ENCODE measurements around the gene HS6ST1.

HS6ST1 gene

GRCh38 chr2:128277961-128278681, 40.5 kb downstream of the HS6ST1 start:
- no peak overlapping the region for H3K27ac ChIP-seq (ENCODE audit: low read length)
- no peak overlapping the region for H3K4me3 ChIP-seq (ENCODE audit: low read length in 2 of 2)
- peaks cover 27% of the 10 kb centered on the region for H3K4me1 ChIP-seq (ENCODE audit: control insufficient read depth, insufficient read depth, low read length)
- no peak overlapping the region for H3K9ac ChIP-seq (ENCODE audit: low read length in 2 of 2)
- peaks cover 0 to 6% of the 10 kb centered on the region in 2 donors for H3K9me3 ChIP-seq (ENCODE audit: control insufficient read depth in 2 of 2, low read length in 2 of 2)
- peaks cover 4 to 5% of the 10 kb centered on the region in 2 donors for H3K36me3 ChIP-seq (ENCODE audit: control insufficient read depth in 2 of 2, insufficient read depth in 2 of 2, low read length in 2 of 2)
- H3K27me3 ChIP-seq (ENCODE audit: control insufficient read depth in 1 of 2, insufficient read depth in 2 of 2, low read length in 2 of 2): no peaks in the 10 kb centered on the region

- Histone ChIP-seq H3K36me3 (ENCODE audit: control insufficient read depth in 2 of 2, insufficient read depth in 2 of 2, low read length in 2 of 2) (peaks cover 4 to 5% of the 10 kb centered on the region in 2 donors), H3K27ac (ENCODE audit: low read length) (no peak overlapping the region), H3K4me1 (ENCODE audit: control insufficient read depth, insufficient read depth, low read length) (peaks cover 19% of the 10 kb centered on the region), H3K9ac (ENCODE audit: low read length in 2 of 2) (no peak overlapping the region), H3K9me3 (ENCODE audit: control insufficient read depth in 2 of 2, low read length in 2 of 2) (peaks cover 0 to 6% of the 10 kb centered on the region in 2 donors), H3K27me3 (ENCODE audit: control insufficient read depth in 1 of 2, insufficient read depth in 2 of 2, low read length in 2 of 2) (no peaks in the 10 kb centered on the region), H3K4me3 (ENCODE audit: low read length in 2 of 2) (no peak overlapping the region)
These were observed 41.6 kb downstream of the HS6ST1 start for GRCh38 chr2:128276878-128277675.

- peaks cover 4 to 5% of the 10 kb centered on the region in 2 donors for H3K36me3 ChIP-seq (ENCODE audit: control insufficient read depth in 2 of 2, insufficient read depth in 2 of 2, low read length in 2 of 2)
- H3K4me3 ChIP-seq (ENCODE audit: low read length in 2 of 2): no peak overlapping the region
- no peak overlapping the region for H3K27ac ChIP-seq (ENCODE audit: low read length)
- no peaks in the 10 kb centered on the region for H3K27me3 ChIP-seq (ENCODE audit: control insufficient read depth in 1 of 2, insufficient read depth in 2 of 2, low read length in 2 of 2)
- H3K9me3 ChIP-seq (ENCODE audit: control insufficient read depth in 2 of 2, low read length in 2 of 2): peaks cover 0 to 6% of the 10 kb centered on the region in 2 donors
- no peak overlapping the region for H3K9ac ChIP-seq (ENCODE audit: low read length in 2 of 2)
- peaks cover 9% of the 10 kb centered on the region for H3K4me1 ChIP-seq (ENCODE audit: control insufficient read depth, insufficient read depth, low read length)
These were observed 43.1 kb downstream of the HS6ST1 start for GRCh38 chr2:128275498-128276045.

GRCh38 chr2:128274218-128274617, 44.5 kb downstream of the HS6ST1 start:
- no peak overlapping the region for H3K27ac ChIP-seq (ENCODE audit: low read length)

GRCh38 chr2:128273469-128274081, 45.1 kb downstream of the HS6ST1 start:
- H3K9me3 ChIP-seq (ENCODE audit: control insufficient read depth in 2 of 2, low read length in 2 of 2): peaks cover 0 to 6% of the 10 kb centered on the region in 2 donors
- H3K4me1 ChIP-seq (ENCODE audit: control insufficient read depth, insufficient read depth, low read length): peaks cover 20% of the 10 kb centered on the region
- no peak overlapping the region for H3K27ac ChIP-seq (ENCODE audit: low read length)
- peaks cover 4 to 7% of the 10 kb centered on the region in 2 donors for H3K36me3 ChIP-seq (ENCODE audit: control insufficient read depth in 2 of 2, insufficient read depth in 2 of 2, low read length in 2 of 2)
- no peak overlapping the region for H3K4me3 ChIP-seq (ENCODE audit: low read length in 2 of 2)
- H3K9ac ChIP-seq (ENCODE audit: low read length in 2 of 2): no peak overlapping the region
- H3K27me3 ChIP-seq (ENCODE audit: control insufficient read depth in 1 of 2, insufficient read depth in 2 of 2, low read length in 2 of 2): no peaks in the 10 kb centered on the region

More at GRCh38 chr2:128274218-128274617, 44.5 kb downstream of the HS6ST1 start:
- Histone ChIP-seq H3K9ac (ENCODE audit: low read length in 2 of 2) (no peak overlapping the region), H3K4me3 (ENCODE audit: low read length in 2 of 2) (no peak overlapping the region), H3K36me3 (ENCODE audit: control insufficient read depth in 2 of 2, insufficient read depth in 2 of 2, low read length in 2 of 2) (peaks cover 4 to 6% of the 10 kb centered on the region in 2 donors), H3K9me3 (ENCODE audit: control insufficient read depth in 2 of 2, low read length in 2 of 2) (peaks cover 0 to 6% of the 10 kb centered on the region in 2 donors), H3K27me3 (ENCODE audit: control insufficient read depth in 1 of 2, insufficient read depth in 2 of 2, low read length in 2 of 2) (no peaks in the 10 kb centered on the region), H3K4me1 (ENCODE audit: control insufficient read depth, insufficient read depth, low read length) (peaks cover 18% of the 10 kb centered on the region)

- H3K9me3 ChIP-seq (ENCODE audit: control insufficient read depth in 2 of 2, low read length in 2 of 2): peaks cover 0 to 6% of the 10 kb centered on the region in 2 donors
- H3K27me3 ChIP-seq (ENCODE audit: control insufficient read depth in 1 of 2, insufficient read depth in 2 of 2, low read length in 2 of 2): no peaks in the 10 kb centered on the region
- H3K9ac ChIP-seq (ENCODE audit: low read length in 2 of 2): no peak overlapping the region
- H3K36me3 ChIP-seq (ENCODE audit: control insufficient read depth in 2 of 2, insufficient read depth in 2 of 2, low read length in 2 of 2): peaks cover 4 to 5% of the 10 kb centered on the region in 2 donors
- H3K4me1 ChIP-seq (ENCODE audit: control insufficient read depth, insufficient read depth, low read length): peaks cover 20% of the 10 kb centered on the region
- no peak overlapping the region for H3K4me3 ChIP-seq (ENCODE audit: low read length in 2 of 2)
- H3K27ac ChIP-seq (ENCODE audit: low read length): no peak overlapping the region
These were observed 45.8 kb downstream of the HS6ST1 start for GRCh38 chr2:128272601-128273468.

GRCh38 chr2:128271911-128272600, 46.6 kb downstream of the HS6ST1 start:
- Histone ChIP-seq H3K4me3 (ENCODE audit: low read length in 2 of 2) (no peak overlapping the region), H3K27ac (ENCODE audit: low read length) (no peak overlapping the region), H3K9me3 (ENCODE audit: control insufficient read depth in 2 of 2, low read length in 2 of 2) (peaks cover 0 to 6% of the 10 kb centered on the region in 2 donors), H3K4me1 (ENCODE audit: control insufficient read depth, insufficient read depth, low read length) (peaks cover 20% of the 10 kb centered on the region), H3K36me3 (ENCODE audit: control insufficient read depth in 2 of 2, insufficient read depth in 2 of 2, low read length in 2 of 2) (peaks cover 4 to 5% of the 10 kb centered on the region in 2 donors), H3K9ac (ENCODE audit: low read length in 2 of 2) (no peak overlapping the region), H3K27me3 (ENCODE audit: control insufficient read depth in 1 of 2, insufficient read depth in 2 of 2, low read length in 2 of 2) (no peaks in the 10 kb centered on the region)

GRCh38 chr2:128271597-128271910, 47.1 kb downstream of the HS6ST1 start:
- no peak overlapping the region for H3K4me3 ChIP-seq (ENCODE audit: low read length in 2 of 2)
- peaks cover 0 to 6% of the 10 kb centered on the region in 2 donors for H3K9me3 ChIP-seq (ENCODE audit: control insufficient read depth in 2 of 2, low read length in 2 of 2)
- H3K9ac ChIP-seq (ENCODE audit: low read length in 2 of 2): no peak overlapping the region
- peaks cover 4 to 5% of the 10 kb centered on the region in 2 donors for H3K36me3 ChIP-seq (ENCODE audit: control insufficient read depth in 2 of 2, insufficient read depth in 2 of 2, low read length in 2 of 2)
- H3K4me1 ChIP-seq (ENCODE audit: control insufficient read depth, insufficient read depth, low read length): peaks cover 20% of the 10 kb centered on the region
- no peaks in the 10 kb centered on the region for H3K27me3 ChIP-seq (ENCODE audit: control insufficient read depth in 1 of 2, insufficient read depth in 2 of 2, low read length in 2 of 2)
- H3K27ac ChIP-seq (ENCODE audit: low read length): no peak overlapping the region

GRCh38 chr2:128270672-128271596, 47.7 kb downstream of the HS6ST1 start:
- Histone ChIP-seq H3K9ac (ENCODE audit: low read length in 2 of 2) (no peak overlapping the region), H3K27me3 (ENCODE audit: control insufficient read depth in 1 of 2, insufficient read depth in 2 of 2, low read length in 2 of 2) (no peaks in the 10 kb centered on the region), H3K4me1 (ENCODE audit: control insufficient read depth, insufficient read depth, low read length) (peaks cover 20% of the 10 kb centered on the region), H3K4me3 (ENCODE audit: low read length in 2 of 2) (no peak overlapping the region), H3K9me3 (ENCODE audit: control insufficient read depth in 2 of 2, low read length in 2 of 2) (peaks cover 0 to 6% of the 10 kb centered on the region in 2 donors), H3K27ac (ENCODE audit: low read length) (no peak overlapping the region), H3K36me3 (ENCODE audit: control insufficient read depth in 2 of 2, insufficient read depth in 2 of 2, low read length in 2 of 2) (peaks cover 4 to 5% of the 10 kb centered on the region in 2 donors)

Measured in stomach smooth muscle (tissue), 2 donors.